Hepatocyte (in vitro differentiated cells): ENCODE data around the gene SLU7. TPM values are rescaled to one million over a fixed set of nuclear protein-coding genes. Genes with fewer than 3 reads are reported as not detected.
A peak's percentile ranks its signal among the peaks of the same experiment; 100 is the strongest.

ENCODE experiments used
- DNase-seq: peaks from one replicate; pipeline ENCODE4 v3.0.0-alpha.2; 2016; ENCODE audit warnings: low spot score
- H2AFZ ChIP-seq: fragments of 200-600 bp; sonication (generic); 2 replicates; pipeline ENCODE4 v1.6.0; 2016; ENCODE audit warnings: antibody characterized with exemption, mild to moderate bottlenecking
- H3K27ac ChIP-seq: fragments of 200-600 bp; sonication (generic); 2 replicates; pipeline ENCODE4 v1.5.1; 2016; ENCODE audit warnings: mild to moderate bottlenecking
- H3K27me3 ChIP-seq: fragments of 200-600 bp; sonication (generic); 2 replicates; pipeline ENCODE4 v1.6.1; 2016
- H3K36me3 ChIP-seq: fragments of 200-600 bp; sonication (generic); replicated peaks from 2 replicates; pipeline ENCODE4 v1.5.1; 2016; ENCODE audit warnings: low read depth; ENCODE audit not compliant: insufficient read depth
- H3K4me1 ChIP-seq: fragments of 200-600 bp; sonication (generic); 2 replicates; pipeline ENCODE4 v1.5.1; 2016; ENCODE audit warnings: mild to moderate bottlenecking, moderate library complexity; ENCODE audit not compliant: insufficient read depth
- H3K4me2 ChIP-seq: fragments of 200-600 bp; sonication (generic); 2 replicates; pipeline ENCODE4 v1.6.0; 2016
- H3K4me3 ChIP-seq: fragments of 200-600 bp; sonication (generic); 2 replicates; pipeline ENCODE4 v1.5.1; 2016; ENCODE audit warnings: mild to moderate bottlenecking
- H3K79me2 ChIP-seq: fragments of 200-600 bp; sonication (generic); 2 replicates; pipeline ENCODE4 v1.6.0; 2017; ENCODE audit warnings: mild to moderate bottlenecking
- H3K9me2 ChIP-seq: fragments of 200-600 bp; sonication (generic); replicated peaks from 2 replicates; pipeline ENCODE4 v1.6.0; 2017; ENCODE audit warnings: mild to moderate bottlenecking; ENCODE audit not compliant: insufficient read depth
- H3K9me3 ChIP-seq: fragments of 200-600 bp; sonication (generic); 2 replicates; pipeline ENCODE4 v1.5.1; 2016; ENCODE audit warnings: low read depth, mild to moderate bottlenecking
- H4K20me1 ChIP-seq: fragments of 200-600 bp; sonication (generic); 2 replicates; pipeline ENCODE4 v1.6.0; 2016; ENCODE audit warnings: mild to moderate bottlenecking; ENCODE audit not compliant: insufficient read depth, poor library complexity, severe bottlenecking
- CTCF ChIP-seq: fragments of 200-600 bp; sonication (generic); IDR thresholded peaks from 2 replicates; pipeline ENCODE4 v1.5.1; 2016; ENCODE audit warnings: antibody characterized with exemption, mild to moderate bottlenecking; ENCODE audit not compliant: poor library complexity
- EZH2 ChIP-seq: fragments of 200-600 bp; sonication (generic); IDR thresholded peaks from 2 replicates; pipeline ENCODE4 v1.6.1; 2016; ENCODE audit warnings: antibody characterized with exemption, mild to moderate bottlenecking, borderline replicate concordance
- EZH2phosphoT487 ChIP-seq: fragments of 200-600 bp; sonication (generic); IDR thresholded peaks from one replicate; pipeline ENCODE4 v1.6.1; 2018; ENCODE audit warnings: antibody characterized with exemption, mild to moderate bottlenecking, low read depth, moderate library complexity; ENCODE audit not compliant: unreplicated experiment, severe bottlenecking
- WGBS: methylation state at CpG from one replicate; pipeline ENCODE4 v1.1.6; 2016; ENCODE audit warnings: low lambda C conversion rate; ENCODE audit errors: missing lambda C conversion rate; 5-methylcytosine and 5-hydroxymethylcytosine counted together
- polyA plus RNA-seq: library from polyadenylated mRNA; unstranded; fragments of >200 nt; fragmentation: Nextera tagmentation; extraction: Ambion mirVana; gene quantifications from 2 replicates; pipeline ENCODE4 v1.2.1, GENCODE V29; 2016
- total RNA-seq: library from RNA; depleted of rRNA; stranded (reverse); fragments of >200 nt; gene quantifications from 2 replicates; pipeline ENCODE4 v1.2.3, GENCODE V29; 2014

SLU7 gene
- total and polyA plus RNA-seq, 2 experiments from 2014 or later: 45.0 to 62.5 TPM

- Histone ChIP-seq H3K4me1 (peaks cover 3% of the 10 kb centered on the region), H2AFZ (no peak overlapping the region), H3K4me2 (no peak overlapping the region), H3K79me2 (peaks cover 4% of the 10 kb centered on the region), H4K20me1 (no peaks in the 10 kb centered on the region), H3K9me2 (no peaks in the 10 kb centered on the region), H3K27ac (no peak overlapping the region), H3K9me3 (no peaks in the 10 kb centered on the region), H3K4me3 (no peak overlapping the region), H3K36me3 (no peaks in the 10 kb centered on the region), H3K27me3 (no peaks in the 10 kb centered on the region)
- TF ChIP-seq EZH2phosphoT487 (no peak), CTCF (no peak), EZH2 (no peak)
- no peak for DNase-seq
- 88% methylated on average over 4 of the region's 4 CpGs for WGBS
Observed at GRCh38 chr5:160427607-160428006, 8.7 kb upstream of the SLU7 start.

- TF ChIP-seq EZH2phosphoT487: no peak
- no peak for TF ChIP-seq CTCF
- TF ChIP-seq EZH2: no peak
Observed at GRCh38 chr5:160423099-160423498, 4.2 kb upstream of the SLU7 start.

DNA sequence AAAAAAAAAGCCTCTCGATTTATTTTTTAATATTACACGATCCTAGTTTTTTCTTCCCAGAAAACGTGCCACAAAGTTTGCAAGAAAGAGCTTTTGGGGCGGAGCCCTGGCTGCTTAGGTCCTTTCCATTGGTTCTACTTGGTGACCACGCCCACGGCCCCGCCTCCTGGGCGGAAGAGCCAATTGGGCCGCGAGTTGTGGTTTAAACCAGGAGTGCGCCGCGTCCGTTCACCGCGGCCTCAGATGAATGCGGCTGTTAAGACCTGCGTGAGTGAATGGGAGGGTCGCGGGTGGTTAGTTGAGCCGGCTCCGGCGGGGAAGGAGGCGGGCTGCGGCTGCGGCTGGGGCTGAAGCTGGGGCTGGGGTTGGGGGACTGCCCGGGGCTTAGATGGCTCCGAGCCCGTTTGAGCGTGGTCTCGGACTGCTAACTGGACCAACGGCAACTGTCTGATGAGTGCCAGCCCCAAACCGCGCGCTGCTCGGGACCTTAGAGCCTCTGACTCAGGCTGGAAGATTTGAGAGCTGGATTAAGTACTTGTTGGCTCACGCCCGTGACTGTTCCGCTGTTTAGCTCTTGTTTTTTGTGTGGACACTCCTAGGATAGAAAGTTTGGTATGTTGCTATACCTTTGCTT lies 2.9 kb upstream of the SLU7 start, which contains the start of gene PTTG1:
PTTG1 (plus strand) TSS at position 231 of the 634 bp plus-strand sequence. CDS start 458 bp downstream, outside the sequence.
- TF ChIP-seq EZH2phosphoT487 (no peak), CTCF (no peak), EZH2 (no peak)
- H3K27me3 ChIP-seq: no peaks in the 10 kb centered on the region
- H2AFZ ChIP-seq: peak within 1 kb of the TSS; percentile 21
- no peaks in the 10 kb centered on the region for H3K36me3 ChIP-seq
- 1% methylated on average over 37 of the region's 39 CpGs for WGBS
- H4K20me1 ChIP-seq: no peaks in the 10 kb centered on the region
- H3K27ac ChIP-seq: peak within 1 kb of the TSS; percentile 15
- peaks cover 23% of the 10 kb centered on the region for H3K79me2 ChIP-seq
- H3K9me2 ChIP-seq: no peaks in the 10 kb centered on the region
- DNase-seq: peak; percentile 99
- H3K4me3 ChIP-seq: peak within 1 kb of the TSS; percentile 44
- no peaks in the 10 kb centered on the region for H3K9me3 ChIP-seq
- peak within 1 kb of the TSS; percentile 72 for H3K4me2 ChIP-seq
- peaks cover 8% of the 10 kb centered on the region for H3K4me1 ChIP-seq

More at GRCh38 chr5:160423099-160423498, 4.2 kb upstream of the SLU7 start:
- DNase-seq: no peak
- H3K4me2 ChIP-seq: peak overlapping the region; percentile 72
- H4K20me1 ChIP-seq: no peaks in the 10 kb centered on the region
- H3K4me3 ChIP-seq: no peak overlapping the region
- H3K27ac ChIP-seq: no peak overlapping the region
- no peaks in the 10 kb centered on the region for H3K9me3 ChIP-seq
- peaks cover 8% of the 10 kb centered on the region for H3K4me1 ChIP-seq
- peaks cover 10% of the 10 kb centered on the region for H3K79me2 ChIP-seq
- H3K36me3 ChIP-seq: no peaks in the 10 kb centered on the region
- no peaks in the 10 kb centered on the region for H3K9me2 ChIP-seq
- H3K27me3 ChIP-seq: no peaks in the 10 kb centered on the region
- WGBS: 39% methylated on average over 2 of the region's 2 CpGs
- H2AFZ ChIP-seq: no peak overlapping the region

DNA sequence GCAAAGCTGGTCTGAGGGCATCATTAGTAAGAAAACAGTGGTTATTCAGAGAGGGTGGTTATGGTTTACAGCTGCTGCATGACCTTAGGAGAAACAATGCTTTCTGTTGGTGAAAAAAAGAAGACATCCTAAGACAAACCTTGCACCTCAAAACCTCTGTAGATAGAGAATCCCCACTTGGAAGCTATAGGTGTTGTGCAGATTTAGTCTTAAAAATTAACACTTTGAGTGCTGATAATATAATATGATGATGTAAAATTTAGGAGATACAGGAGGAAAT lies 1.4 kb upstream of the SLU7 start:
- Histone ChIP-seq H3K9me3 (no peaks in the 10 kb centered on the region), H3K4me1 (peaks cover 8% of the 10 kb centered on the region), H3K4me2 (no peak overlapping the region), H3K4me3 (no peak overlapping the region), H3K9me2 (no peaks in the 10 kb centered on the region), H3K27ac (no peak overlapping the region), H3K27me3 (no peaks in the 10 kb centered on the region), H3K79me2 (peaks cover 31% of the 10 kb centered on the region), H4K20me1 (no peaks in the 10 kb centered on the region), H3K36me3 (no peaks in the 10 kb centered on the region), H2AFZ (peak overlapping the region; percentile 61)
- DNase-seq: no peak
- TF ChIP-seq CTCF: no peak
- no peak for TF ChIP-seq EZH2
- TF ChIP-seq EZH2phosphoT487: no peak
